Adrenal gland (tissue), 12 donors: ENCODE measurements around the gene ASMTL. TPM values are rescaled to one million over a fixed set of nuclear protein-coding genes. Genes with fewer than 3 reads are reported as not detected.
"Not testable (repeated sequence)": the region's sequence is repeated elsewhere in the genome, so short reads cannot be mapped to it uniquely, and the experiment has no call there.

ENCODE experiments used
- DNase-seq, 7 donors: peaks; one replicate each; pipeline ENCODE4 v3.0.0-alpha.2; 2019 to 2020
- H3K27ac ChIP-seq, 5 donors: fragments of 200-600 bp; sonication (generic) in 4 of 5; 1 replicate in 3 of 5; 2 replicates in 2 of 5; pipeline versions ENCODE4 v1.5.1 to v1.8.0; 2016 to 2020; ENCODE audit warnings: mild to moderate bottlenecking in 1 of 5
- H3K27me3 ChIP-seq: fragments of 200-600 bp; 2 replicates; pipeline ENCODE4 v1.8.0; 2021
- H3K36me3 ChIP-seq, 2 donors: fragments of 200-600 bp; replicated peaks in 1 of 2; 1 replicate in 1 of 2; 2 replicates in 1 of 2; pipeline versions ENCODE4 v1.5.1 to v1.8.0; 2018 to 2022
- H3K4me1 ChIP-seq, 2 donors: fragments of 200-600 bp; replicated peaks in 1 of 2; 1 replicate in 1 of 2; 2 replicates in 1 of 2; pipeline versions ENCODE4 v1.5.1 to v1.8.0; 2018 to 2021
- H3K4me3 ChIP-seq, 4 donors: fragments of 200-600 bp; sonication (generic) in 3 of 4; one replicate each; pipeline ENCODE4 v1.5.1; 2016 to 2018
- H3K9me3 ChIP-seq, 3 donors: fragments of 200-600 bp; sonication (generic) in 1 of 3; replicated peaks in 1 of 3; 1 replicate in 2 of 3; 2 replicates in 1 of 3; pipeline versions ENCODE4 v1.5.1 to v1.8.0; 2016 to 2021
- POLR2A ChIP-seq, 2 donors: fragments of 450-650 bp; IDR thresholded peaks; one replicate each; pipeline ENCODE4 v1.6.1; 2017; ENCODE audit warnings: antibody characterized with exemption in 2 of 2, mild to moderate bottlenecking in 2 of 2, moderate library complexity in 1 of 2
- WGBS, 4 donors: extraction: QIAGEN DNeasy Blood & Tissue Kit in 2 of 4; methylation state at CpG; one replicate each; pipeline versions ENCODE4 v1.1.5 to v1.1.7; 2013 to 2017; 5-methylcytosine and 5-hydroxymethylcytosine counted together
- intact Hi-C, 2 donors: fragments of 100-400 bp; cut with DNase I; formaldehyde crosslinking; loops; one replicate each; pipeline versions ENCODE4 v1.14.1 to v1.15.0; 2022 to 2023
- polyA plus RNA-seq, 3 donors: library from polyadenylated mRNA; stranded (reverse); fragments of 200-250 nt in 2 of 3; fragments of 350-450 nt in 1 of 3; fragmentation: Illumina TruSeq in 1 of 3; extraction: RNeasy Lipid Tissue Mini Kit (QIAGEN cat#74804) in 1 of 3; gene quantifications; one replicate each; pipeline ENCODE4 v1.2.3, GENCODE V29; 2013 to 2014
- total RNA-seq, 9 donors: library from RNA; depleted of rRNA in 4 of 9; stranded (reverse); fragments of >200 nt in 4 of 9; fragments of 120-200 nt in 1 of 9; fragmentation: NEBNext Ultra II Directional in 1 of 9; extraction: Animal tissue kit (Norgen Biotek cat#: 25700) in 1 of 9; gene quantifications; one replicate each; pipeline versions ENCODE4 v1.1.0 to v1.2.4, GENCODE V29; 2013 to 2023
- TF ChIP-seq, protein P1 (sequence below), 6 experiments: fragments of 450-650 bp in 4 of 6; fragments of 200-600 bp in 2 of 6; sonication (generic) in 1 of 6; IDR thresholded peaks; 1 replicate in 5 of 6; 2 replicates in 1 of 6; pipeline versions ENCODE4 v1.5.1 to v1.8.0; 2016 to 2021; ENCODE audit warnings: antibody characterized with exemption in 6 of 6, mild to moderate bottlenecking in 2 of 6, moderate library complexity in 1 of 6
- donor health status: healthy with polysubstance abuse.
- donor health status: Bipolar disorder and iron deficiency.
- donor health status: DM: yes; HTN: yes; CAD: no.
- donor health status: DM: no; HTN: no; CAD: no.
- donor health status: DM: no; HTN: no; CAD: no.
- donor health status: DM: yes; HTN: yes; CAD: no.

Gene ASMTL
- total and polyA plus RNA-seq, 12 donors = 7.9 to 35.5 (median 30.9) TPM

DNA sequence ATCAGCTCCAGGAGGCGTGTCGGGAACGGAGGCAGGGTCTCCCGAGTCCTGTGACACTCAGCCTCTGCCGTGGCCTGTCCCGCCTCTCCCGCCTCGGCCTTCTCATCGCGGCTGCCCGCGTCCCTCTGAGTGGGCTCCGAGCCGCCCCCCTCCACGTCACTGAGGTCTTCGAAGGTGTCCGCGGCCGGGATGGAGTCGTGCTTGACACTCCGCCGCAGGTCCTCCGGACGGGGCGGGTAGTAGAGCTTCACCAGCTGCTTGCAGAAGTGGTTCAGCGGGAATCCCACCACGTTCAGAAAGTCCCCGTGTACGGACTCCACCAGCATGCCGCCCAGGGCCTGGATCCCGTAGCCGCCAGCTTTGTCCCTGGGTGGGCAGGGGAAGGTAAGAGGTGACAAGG is 25.0 kb downstream of the ASMTL start:
- 94 to 96% (median 96%) methylated on average over 23 to 32 of the region's 32 CpGs for WGBS, 4 donors
- H3K27ac ChIP-seq = no peak overlapping the region
- no peak for TF ChIP-seq POLR2A (IDR thresholded peaks at IDR 0.05)
- TF ChIP-seq, protein P1, sequence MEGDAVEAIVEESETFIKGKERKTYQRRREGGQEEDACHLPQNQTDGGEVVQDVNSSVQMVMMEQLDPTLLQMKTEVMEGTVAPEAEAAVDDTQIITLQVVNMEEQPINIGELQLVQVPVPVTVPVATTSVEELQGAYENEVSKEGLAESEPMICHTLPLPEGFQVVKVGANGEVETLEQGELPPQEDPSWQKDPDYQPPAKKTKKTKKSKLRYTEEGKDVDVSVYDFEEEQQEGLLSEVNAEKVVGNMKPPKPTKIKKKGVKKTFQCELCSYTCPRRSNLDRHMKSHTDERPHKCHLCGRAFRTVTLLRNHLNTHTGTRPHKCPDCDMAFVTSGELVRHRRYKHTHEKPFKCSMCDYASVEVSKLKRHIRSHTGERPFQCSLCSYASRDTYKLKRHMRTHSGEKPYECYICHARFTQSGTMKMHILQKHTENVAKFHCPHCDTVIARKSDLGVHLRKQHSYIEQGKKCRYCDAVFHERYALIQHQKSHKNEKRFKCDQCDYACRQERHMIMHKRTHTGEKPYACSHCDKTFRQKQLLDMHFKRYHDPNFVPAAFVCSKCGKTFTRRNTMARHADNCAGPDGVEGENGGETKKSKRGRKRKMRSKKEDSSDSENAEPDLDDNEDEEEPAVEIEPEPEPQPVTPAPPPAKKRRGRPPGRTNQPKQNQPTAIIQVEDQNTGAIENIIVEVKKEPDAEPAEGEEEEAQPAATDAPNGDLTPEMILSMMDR (IDR thresholded peaks at IDR 0.05) = no peak
- H3K27me3 ChIP-seq = no peaks in the 10 kb centered on the region
- no peaks in the 10 kb centered on the region for H3K9me3 ChIP-seq
- H3K4me3 ChIP-seq = no peak overlapping the region
- DNase-seq = peak in 1 of 7 donors; percentile 9
- no peaks in the 10 kb centered on the region for H3K4me1 ChIP-seq
- intact Hi-C loops = no loop called here
- peaks cover 0 to 14% of the 10 kb centered on the region in 2 donors for H3K36me3 ChIP-seq

DNA sequence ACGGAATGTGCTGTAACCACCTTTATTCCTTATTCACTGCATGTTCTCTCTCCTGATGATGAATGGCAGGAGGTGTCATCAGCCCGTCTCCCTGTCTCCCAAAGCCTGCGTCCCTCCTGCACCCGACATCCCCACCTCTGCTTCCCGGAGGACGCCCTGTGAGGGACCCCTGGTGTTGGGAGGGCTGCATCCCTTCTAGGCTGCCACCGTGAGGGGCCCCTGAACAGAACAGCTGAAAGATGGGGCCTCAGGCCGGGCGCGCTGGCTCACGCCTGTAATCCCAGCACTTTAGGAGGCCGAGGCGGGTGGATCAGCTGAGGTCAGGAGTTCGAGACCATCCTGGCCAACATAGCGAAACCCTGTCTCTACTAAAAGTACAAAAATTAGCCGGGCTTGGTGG is 26.4 kb downstream of the ASMTL start:
- H3K9me3 ChIP-seq, H3K4me3 ChIP-seq, H3K27me3 ChIP-seq, H3K4me1 ChIP-seq, intact Hi-C loops, H3K27ac ChIP-seq: not testable (repeated sequence)
- 88 to 95% (median 91%) methylated on average over 11 to 16 of the region's 16 CpGs for WGBS, 4 donors
- DNase-seq = peak in 1 of 7 donors; percentile 10
- peaks cover 0 to 14% of the 10 kb centered on the region in 2 donors for H3K36me3 ChIP-seq

DNA sequence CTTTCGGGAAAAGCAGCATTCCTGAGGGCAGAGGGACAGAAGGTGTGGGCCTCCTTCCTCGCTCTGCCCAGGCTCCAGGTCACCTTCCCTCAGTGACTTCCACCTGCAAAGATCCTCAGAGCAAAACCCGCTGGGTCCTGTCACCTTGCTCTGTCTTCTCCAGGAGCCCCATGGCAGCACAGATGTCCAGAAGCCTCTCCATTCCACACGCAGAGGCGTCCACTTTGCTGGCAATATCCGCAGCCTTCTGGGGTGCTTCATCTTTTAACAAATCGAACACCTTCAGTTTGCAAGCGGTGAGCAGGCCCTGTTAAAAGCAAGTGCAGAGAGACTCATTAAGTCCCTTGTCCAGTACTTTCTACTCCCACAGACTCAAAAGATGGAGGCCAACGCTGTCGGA is 27.3 kb downstream of the ASMTL start:
- no peak overlapping the region for H3K27ac ChIP-seq
- no peak overlapping the region for H3K4me3 ChIP-seq
- DNase-seq = no peak
- no peaks in the 10 kb centered on the region for H3K27me3 ChIP-seq
- no peak for TF ChIP-seq POLR2A (IDR thresholded peaks at IDR 0.05)
- TF ChIP-seq, protein P1 (IDR thresholded peaks at IDR 0.05) = no peak
- 76 to 93% (median 82%) methylated on average over 10 of the region's 10 CpGs for WGBS, 4 donors
- H3K4me1 ChIP-seq = no peaks in the 10 kb centered on the region
- intact Hi-C loops = no loop called here
- H3K9me3 ChIP-seq = no peaks in the 10 kb centered on the region
- peaks cover 0 to 14% of the 10 kb centered on the region in 2 donors for H3K36me3 ChIP-seq

DNA sequence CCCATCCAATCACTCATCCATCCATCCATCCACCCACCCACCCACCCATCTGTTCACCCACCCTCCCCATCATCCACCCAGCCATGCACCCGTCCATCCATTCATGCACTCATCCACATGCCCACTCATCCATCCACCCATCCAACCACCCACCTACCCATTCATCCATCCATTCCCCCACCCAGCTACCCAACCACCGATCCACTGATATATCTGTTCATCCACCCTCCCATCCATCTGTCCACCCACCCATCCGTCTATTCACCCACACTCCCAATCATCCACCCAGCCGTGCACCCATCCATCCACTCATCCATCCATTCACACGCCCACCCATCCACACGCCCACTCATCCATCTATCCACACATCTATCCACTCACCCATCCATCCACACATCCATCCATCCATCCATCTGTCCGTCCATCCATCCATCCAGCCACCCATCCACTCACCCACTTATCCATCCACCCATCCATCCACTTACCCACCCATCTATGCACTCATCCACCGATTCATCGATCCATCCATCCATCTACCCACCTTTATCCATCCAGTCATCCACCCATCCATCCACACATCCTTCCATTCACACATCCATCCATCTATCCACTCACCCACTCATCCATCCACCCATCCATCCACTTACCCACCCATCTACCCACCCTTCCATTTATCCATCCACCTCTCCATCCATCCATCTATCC is 28.4 kb downstream of the ASMTL start:
- peaks cover 0 to 14% of the 10 kb centered on the region in 2 donors for H3K36me3 ChIP-seq
- intact Hi-C loops = no loop called here

More for the DNA sequence above, 28.4 kb downstream of the ASMTL start:
- Histone ChIP-seq H3K9me3 (no peaks in the 10 kb centered on the region), H3K27ac (no peak overlapping the region), H3K4me1 (no peaks in the 10 kb centered on the region), H3K27me3 (no peaks in the 10 kb centered on the region), H3K4me3 (no peak overlapping the region)
- peak in 1 of 7 donors; percentile 1 for DNase-seq
- 73 to 89% (median 79%) methylated on average over 9 of the region's 9 CpGs for WGBS, 4 donors
- TF ChIP-seq, protein P1 (IDR thresholded peaks at IDR 0.05) = no peak
- TF ChIP-seq POLR2A (IDR thresholded peaks at IDR 0.05) = no peak
